Astrocyte (in vitro differentiated cells and primary cell): ENCODE results near the gene SEMA6C.
"Not testable (repeated sequence)": the region's sequence is repeated elsewhere in the genome, so short reads cannot be mapped to it uniquely, and the experiment has no call there.

ENCODE experiments used
- EZH2 ChIP-seq: IDR thresholded peaks from 2 replicates; pipeline ENCODE4 v1.6.1; 2012; ENCODE audit warnings: mild to moderate bottlenecking, low read length, inconsistent platforms; ENCODE audit not compliant: insufficient read depth
- TF ChIP-seq, protein P1 (sequence below): IDR thresholded peaks from 2 replicates; pipeline ENCODE4 v1.5.1; 2011; ENCODE audit warnings: low read depth, mild to moderate bottlenecking, inconsistent platforms, low read length, moderate library complexity; ENCODE audit not compliant: insufficient read depth

- TF ChIP-seq, protein P1, sequence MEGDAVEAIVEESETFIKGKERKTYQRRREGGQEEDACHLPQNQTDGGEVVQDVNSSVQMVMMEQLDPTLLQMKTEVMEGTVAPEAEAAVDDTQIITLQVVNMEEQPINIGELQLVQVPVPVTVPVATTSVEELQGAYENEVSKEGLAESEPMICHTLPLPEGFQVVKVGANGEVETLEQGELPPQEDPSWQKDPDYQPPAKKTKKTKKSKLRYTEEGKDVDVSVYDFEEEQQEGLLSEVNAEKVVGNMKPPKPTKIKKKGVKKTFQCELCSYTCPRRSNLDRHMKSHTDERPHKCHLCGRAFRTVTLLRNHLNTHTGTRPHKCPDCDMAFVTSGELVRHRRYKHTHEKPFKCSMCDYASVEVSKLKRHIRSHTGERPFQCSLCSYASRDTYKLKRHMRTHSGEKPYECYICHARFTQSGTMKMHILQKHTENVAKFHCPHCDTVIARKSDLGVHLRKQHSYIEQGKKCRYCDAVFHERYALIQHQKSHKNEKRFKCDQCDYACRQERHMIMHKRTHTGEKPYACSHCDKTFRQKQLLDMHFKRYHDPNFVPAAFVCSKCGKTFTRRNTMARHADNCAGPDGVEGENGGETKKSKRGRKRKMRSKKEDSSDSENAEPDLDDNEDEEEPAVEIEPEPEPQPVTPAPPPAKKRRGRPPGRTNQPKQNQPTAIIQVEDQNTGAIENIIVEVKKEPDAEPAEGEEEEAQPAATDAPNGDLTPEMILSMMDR: not testable (repeated sequence)
- not testable (repeated sequence) for TF ChIP-seq EZH2
Observed at GRCh38 chr1:151188667-151189066, 42.2 kb upstream of the SEMA6C start.
